Measurements from ENCODE around the gene LGALS14. TPM values are rescaled to one million over a fixed set of nuclear protein-coding genes. Genes with fewer than 3 reads are reported as not detected.

Gene LGALS14
- total RNA-seq, 2 donors from 2014 or later = not detected

DNA sequence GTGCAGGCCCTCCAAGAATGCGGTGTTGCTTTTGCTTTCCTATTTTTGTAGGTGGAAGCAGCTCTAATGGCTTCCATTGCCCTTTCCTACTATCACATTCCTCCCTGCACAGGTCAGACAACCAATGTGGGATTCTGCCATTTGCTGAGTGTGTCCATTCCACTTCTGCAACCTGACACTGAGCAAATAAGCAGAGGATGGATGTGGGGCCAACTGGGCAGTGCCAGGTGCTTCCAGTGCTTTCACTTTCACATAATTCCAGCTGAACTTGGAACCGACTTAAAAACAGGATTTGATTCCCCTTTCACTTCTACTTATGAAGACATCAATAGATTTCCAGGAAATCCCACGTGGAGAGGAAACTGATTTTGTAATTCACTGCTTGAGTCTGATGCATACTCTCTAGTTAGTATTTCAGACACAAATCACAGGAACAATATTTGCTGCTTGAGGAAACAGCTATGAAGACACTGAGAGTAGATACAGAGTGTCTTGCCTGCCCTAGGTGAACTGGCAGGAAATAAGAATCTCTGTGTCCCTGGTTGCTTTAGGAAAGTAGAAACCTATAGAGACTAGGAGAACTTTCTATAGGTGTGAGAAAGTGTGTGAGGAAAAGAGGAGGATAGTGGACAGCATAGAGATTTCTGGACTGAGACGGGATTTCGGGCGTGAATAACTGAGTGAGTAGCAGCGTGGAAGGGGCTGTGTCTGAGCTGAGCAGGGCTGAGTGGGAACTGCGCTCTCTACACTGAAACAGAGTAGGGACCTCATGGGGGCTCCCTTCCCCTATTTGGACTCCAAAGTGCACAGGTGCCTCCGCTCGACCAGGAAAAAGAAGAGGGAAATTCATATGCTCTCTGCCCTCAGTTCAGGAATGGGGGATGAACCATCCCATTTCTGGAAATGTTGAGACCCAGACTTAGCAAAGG is 26.1 kb upstream of the LGALS14 start:
- peak; percentile 69 to 90 (median 80) for DNase-seq
- Histone ChIP-seq H3K4me3 (no peak overlapping the region), H3K27ac (peak overlapping the region in 3 of 4 donors; percentile 28 to 70 (median 61))

GRCh38 chr19:39679056-39679790 is 25.1 kb upstream of the LGALS14 start:
- no peaks in the 10 kb centered on the region for H3K36me3 ChIP-seq (replicated peaks in 1 of 2; ENCODE audit: insufficient read depth in 1 of 2, low read depth in 2 of 2)
- ATAC-seq = no peak
- WGBS, 2 donors = 60 to 71% methylated on average over 10 of the region's 10 CpGs
- H3K9me3 ChIP-seq = no peaks in the 10 kb centered on the region
- TF ChIP-seq, protein P1, sequence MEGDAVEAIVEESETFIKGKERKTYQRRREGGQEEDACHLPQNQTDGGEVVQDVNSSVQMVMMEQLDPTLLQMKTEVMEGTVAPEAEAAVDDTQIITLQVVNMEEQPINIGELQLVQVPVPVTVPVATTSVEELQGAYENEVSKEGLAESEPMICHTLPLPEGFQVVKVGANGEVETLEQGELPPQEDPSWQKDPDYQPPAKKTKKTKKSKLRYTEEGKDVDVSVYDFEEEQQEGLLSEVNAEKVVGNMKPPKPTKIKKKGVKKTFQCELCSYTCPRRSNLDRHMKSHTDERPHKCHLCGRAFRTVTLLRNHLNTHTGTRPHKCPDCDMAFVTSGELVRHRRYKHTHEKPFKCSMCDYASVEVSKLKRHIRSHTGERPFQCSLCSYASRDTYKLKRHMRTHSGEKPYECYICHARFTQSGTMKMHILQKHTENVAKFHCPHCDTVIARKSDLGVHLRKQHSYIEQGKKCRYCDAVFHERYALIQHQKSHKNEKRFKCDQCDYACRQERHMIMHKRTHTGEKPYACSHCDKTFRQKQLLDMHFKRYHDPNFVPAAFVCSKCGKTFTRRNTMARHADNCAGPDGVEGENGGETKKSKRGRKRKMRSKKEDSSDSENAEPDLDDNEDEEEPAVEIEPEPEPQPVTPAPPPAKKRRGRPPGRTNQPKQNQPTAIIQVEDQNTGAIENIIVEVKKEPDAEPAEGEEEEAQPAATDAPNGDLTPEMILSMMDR (IDR thresholded peaks at IDR 0.05) = no peak
- no peak for TF ChIP-seq POLR2A (IDR thresholded peaks at IDR 0.05)
- DNase-seq = no peak
- H3K4me3 ChIP-seq = no peak overlapping the region
- intact Hi-C loops (cut with DNase I) = no loop called here
- H3K27ac ChIP-seq = no peak overlapping the region
- H3K27me3 ChIP-seq = no peaks in the 10 kb centered on the region
- peaks cover 13% of the 10 kb centered on the region for H3K4me1 ChIP-seq

More for the DNA sequence above, 26.1 kb upstream of the LGALS14 start:
- ATAC-seq = peak; percentile 97
- no peaks in the 10 kb centered on the region for H3K9me3 ChIP-seq
- H3K4me1 ChIP-seq = peaks cover 13% of the 10 kb centered on the region
- H3K36me3 ChIP-seq (replicated peaks in 1 of 2; ENCODE audit: insufficient read depth in 1 of 2, low read depth in 2 of 2) = no peaks in the 10 kb centered on the region
- intact Hi-C loops (cut with DNase I) = no loop called here
- H3K27me3 ChIP-seq = no peaks in the 10 kb centered on the region
- 55 to 63% methylated on average over 10 of the region's 10 CpGs for WGBS, 2 donors
- no peak for TF ChIP-seq POLR2A (IDR thresholded peaks at IDR 0.05)
- TF ChIP-seq, protein P1 (IDR thresholded peaks at IDR 0.05) = no peak

DNA sequence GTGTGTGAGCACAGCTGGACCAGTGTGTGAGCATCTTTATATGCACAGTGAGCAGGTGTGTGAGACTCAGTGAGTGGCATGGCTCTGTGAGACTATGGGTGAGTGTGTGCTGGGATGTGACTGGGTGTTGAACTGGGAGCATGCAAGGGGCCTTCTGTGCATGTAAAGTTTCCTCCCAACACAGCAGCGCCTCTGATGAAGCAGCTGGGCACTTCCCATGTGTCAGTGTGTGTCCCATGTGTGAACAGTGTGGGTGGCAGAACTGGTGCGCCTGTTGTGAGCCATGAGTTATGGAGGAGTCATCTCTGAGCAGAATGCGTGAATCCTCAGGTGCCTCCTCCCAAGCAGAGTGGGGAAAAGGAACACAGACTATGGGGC is 24.5 kb upstream of the LGALS14 start:
- Histone ChIP-seq H3K36me3 (replicated peaks in 1 of 2; ENCODE audit: insufficient read depth in 1 of 2, low read depth in 2 of 2) (no peaks in the 10 kb centered on the region), H3K27ac (no peak overlapping the region), H3K4me3 (no peak overlapping the region), H3K4me1 (peaks cover 13% of the 10 kb centered on the region), H3K27me3 (no peaks in the 10 kb centered on the region), H3K9me3 (no peaks in the 10 kb centered on the region)
- 91 to 100% methylated on average over 3 of the region's 3 CpGs for WGBS, 2 donors
- intact Hi-C loops (cut with DNase I) = no loop called here
- DNase-seq (no peak), ATAC-seq (no peak)
- TF ChIP-seq POLR2A (IDR thresholded peaks at IDR 0.05) = no peak
- TF ChIP-seq, protein P1 (IDR thresholded peaks at IDR 0.05) = no peak

GRCh38 chr19:39680593-39680992 is 23.7 kb upstream of the LGALS14 start:
- TF ChIP-seq, protein P1 (IDR thresholded peaks at IDR 0.05) = no peak
- no peak for TF ChIP-seq POLR2A (IDR thresholded peaks at IDR 0.05)
- Histone ChIP-seq H3K4me3 (no peak overlapping the region), H3K4me1 (peaks cover 13% of the 10 kb centered on the region), H3K27ac (no peak overlapping the region), H3K27me3 (no peaks in the 10 kb centered on the region), H3K9me3 (no peaks in the 10 kb centered on the region), H3K36me3 (replicated peaks in 1 of 2; ENCODE audit: insufficient read depth in 1 of 2, low read depth in 2 of 2) (no peaks in the 10 kb centered on the region)
- ATAC-seq (no peak), DNase-seq (no peak)
- WGBS, 2 donors = 88 to 94% methylated on average over 3 of the region's 3 CpGs
- intact Hi-C loops (cut with DNase I) = no loop called here

All from body of pancreas (tissue), 4 donors.